Mammary epithelial cell (primary cell): ENCODE measurements around the gene MYBPC3.

Experiments used
- EZH2 ChIP-seq: IDR thresholded peaks from 2 replicates; pipeline ENCODE4 v1.6.1; 2012; ENCODE audit warnings: low read length, inconsistent platforms, borderline replicate concordance
- TF ChIP-seq, protein P1 (sequence below), 2 donors: IDR thresholded peaks in 1 of 2; conservative IDR thresholded peaks in 1 of 2; 2 replicates each; pipeline ENCODE4 v1.5.1; 2011 to 2012; ENCODE audit warnings: inconsistent platforms in 2 of 2, low read length in 2 of 2, mild to moderate bottlenecking in 2 of 2, control low read depth in 1 of 2, low read depth in 1 of 2; ENCODE audit not compliant: insufficient read depth in 1 of 2; ENCODE audit errors: extremely low read depth in 1 of 2

- TF ChIP-seq, protein P1, sequence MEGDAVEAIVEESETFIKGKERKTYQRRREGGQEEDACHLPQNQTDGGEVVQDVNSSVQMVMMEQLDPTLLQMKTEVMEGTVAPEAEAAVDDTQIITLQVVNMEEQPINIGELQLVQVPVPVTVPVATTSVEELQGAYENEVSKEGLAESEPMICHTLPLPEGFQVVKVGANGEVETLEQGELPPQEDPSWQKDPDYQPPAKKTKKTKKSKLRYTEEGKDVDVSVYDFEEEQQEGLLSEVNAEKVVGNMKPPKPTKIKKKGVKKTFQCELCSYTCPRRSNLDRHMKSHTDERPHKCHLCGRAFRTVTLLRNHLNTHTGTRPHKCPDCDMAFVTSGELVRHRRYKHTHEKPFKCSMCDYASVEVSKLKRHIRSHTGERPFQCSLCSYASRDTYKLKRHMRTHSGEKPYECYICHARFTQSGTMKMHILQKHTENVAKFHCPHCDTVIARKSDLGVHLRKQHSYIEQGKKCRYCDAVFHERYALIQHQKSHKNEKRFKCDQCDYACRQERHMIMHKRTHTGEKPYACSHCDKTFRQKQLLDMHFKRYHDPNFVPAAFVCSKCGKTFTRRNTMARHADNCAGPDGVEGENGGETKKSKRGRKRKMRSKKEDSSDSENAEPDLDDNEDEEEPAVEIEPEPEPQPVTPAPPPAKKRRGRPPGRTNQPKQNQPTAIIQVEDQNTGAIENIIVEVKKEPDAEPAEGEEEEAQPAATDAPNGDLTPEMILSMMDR (conservative IDR thresholded peaks at IDR 0.05 in 1 of 2, IDR thresholded peaks at IDR 0.05 in 1 of 2; ENCODE audit: extremely low read depth in 1 of 2, insufficient read depth in 1 of 2, low read depth in 1 of 2, low read length in 2 of 2) = peak in 1 of 2 donors; percentile 3
- no peak for TF ChIP-seq EZH2
Measured at GRCh38 chr11:47329987-47330931, 22.2 kb downstream of the MYBPC3 start.
